Thoracic aorta (tissue), 2 donors: ENCODE data around the gene ANKRD11. TPM values are rescaled to one million over a fixed set of nuclear protein-coding genes. Genes with fewer than 3 reads are reported as not detected.

Experiments
- ATAC-seq: fragments of 150-250 bp; one replicate; pipeline ENCODE4 v1.8.0; 2017; ENCODE audit warnings: low read depth; ENCODE audit not compliant: insufficient number of reproducible peaks, low FRiP score
- DNase-seq: peaks from one replicate; pipeline ENCODE4 v3.0.0-alpha.2; 2020; ENCODE audit warnings: low spot score
- H3K27ac ChIP-seq, 2 donors: fragments of 200-600 bp; sonication (generic); 1 replicate in 1 of 2; 2 replicates in 1 of 2; pipeline ENCODE4 v1.5.1; 2016; ENCODE audit warnings: mild to moderate bottlenecking in 2 of 2, moderate library complexity in 2 of 2
- H3K27me3 ChIP-seq: fragments of 200-600 bp; sonication (generic); replicated peaks from 2 replicates; pipeline ENCODE4 v1.6.0; 2016; ENCODE audit warnings: mild to moderate bottlenecking; ENCODE audit not compliant: insufficient read depth
- H3K36me3 ChIP-seq: fragments of 200-600 bp; sonication (generic); one replicate; pipeline ENCODE4 v1.5.1; 2016
- H3K4me1 ChIP-seq, 2 donors: fragments of 200-600 bp; sonication (generic); 1 replicate in 1 of 2; 2 replicates in 1 of 2; pipeline versions ENCODE4 v1.5.1 to v1.6.0; 2016; ENCODE audit warnings: low read depth in 2 of 2, mild to moderate bottlenecking in 1 of 2; ENCODE audit not compliant: control insufficient read depth in 1 of 2
- H3K4me3 ChIP-seq: fragments of 200-600 bp; sonication (generic); 2 replicates; pipeline ENCODE4 v1.5.1; 2016; ENCODE audit warnings: mild to moderate bottlenecking
- H3K9me3 ChIP-seq: fragments of 200-600 bp; sonication (generic); 2 replicates; pipeline ENCODE4 v1.5.1; 2016
- total RNA-seq, 2 donors: library from RNA; depleted of rRNA; stranded (reverse); fragments of >200 nt; gene quantifications; one replicate each; pipeline versions ENCODE4 v1.1.0 to v1.2.3, GENCODE V29; 2016
- TF ChIP-seq, protein P1 (sequence below): fragments of 200-600 bp; sonication (generic); IDR thresholded peaks from one replicate; pipeline ENCODE4 v1.5.1; 2019; ENCODE audit warnings: antibody characterized with exemption

ANKRD11 gene
- total RNA-seq, 2 donors from 2014 or later = 125 to 129 TPM

DNA sequence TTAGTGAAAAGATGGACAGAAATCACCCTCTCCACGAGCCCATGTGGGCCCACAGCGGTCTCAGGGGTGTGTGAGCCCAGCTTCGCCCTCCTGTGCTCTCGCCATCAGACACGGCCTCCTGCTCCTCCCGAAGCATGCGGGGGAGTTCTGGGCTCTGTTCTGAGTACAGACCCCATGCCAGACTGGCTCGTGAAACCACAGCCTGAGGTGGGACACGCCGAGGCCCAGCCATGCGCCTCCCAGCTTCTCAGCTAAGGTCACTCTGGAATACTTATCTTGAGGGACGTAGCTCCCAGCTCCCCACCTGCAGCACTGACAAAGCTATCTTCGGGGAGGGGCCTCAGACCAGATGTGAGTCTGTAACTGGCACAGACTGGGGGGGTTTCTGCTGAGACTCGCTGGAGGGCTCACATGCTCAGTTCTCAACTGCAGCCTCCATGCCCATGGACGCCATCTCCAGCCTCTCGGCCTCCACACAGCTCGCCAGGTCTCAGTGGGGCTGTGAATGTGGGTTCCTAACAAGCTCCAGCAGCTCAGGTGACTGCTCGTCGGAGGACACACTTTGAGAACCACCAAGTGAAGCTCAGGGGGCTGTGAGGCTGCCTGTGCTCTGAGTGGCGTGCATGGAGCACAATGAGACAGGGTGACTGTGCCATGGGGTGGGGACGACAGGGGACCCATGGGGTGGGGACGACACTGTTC is 177.6 kb downstream of the ANKRD11 start:
- TF ChIP-seq, protein P1, sequence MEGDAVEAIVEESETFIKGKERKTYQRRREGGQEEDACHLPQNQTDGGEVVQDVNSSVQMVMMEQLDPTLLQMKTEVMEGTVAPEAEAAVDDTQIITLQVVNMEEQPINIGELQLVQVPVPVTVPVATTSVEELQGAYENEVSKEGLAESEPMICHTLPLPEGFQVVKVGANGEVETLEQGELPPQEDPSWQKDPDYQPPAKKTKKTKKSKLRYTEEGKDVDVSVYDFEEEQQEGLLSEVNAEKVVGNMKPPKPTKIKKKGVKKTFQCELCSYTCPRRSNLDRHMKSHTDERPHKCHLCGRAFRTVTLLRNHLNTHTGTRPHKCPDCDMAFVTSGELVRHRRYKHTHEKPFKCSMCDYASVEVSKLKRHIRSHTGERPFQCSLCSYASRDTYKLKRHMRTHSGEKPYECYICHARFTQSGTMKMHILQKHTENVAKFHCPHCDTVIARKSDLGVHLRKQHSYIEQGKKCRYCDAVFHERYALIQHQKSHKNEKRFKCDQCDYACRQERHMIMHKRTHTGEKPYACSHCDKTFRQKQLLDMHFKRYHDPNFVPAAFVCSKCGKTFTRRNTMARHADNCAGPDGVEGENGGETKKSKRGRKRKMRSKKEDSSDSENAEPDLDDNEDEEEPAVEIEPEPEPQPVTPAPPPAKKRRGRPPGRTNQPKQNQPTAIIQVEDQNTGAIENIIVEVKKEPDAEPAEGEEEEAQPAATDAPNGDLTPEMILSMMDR = no peak
- Histone ChIP-seq H3K9me3 (no peaks in the 10 kb centered on the region), H3K27me3 (no peaks in the 10 kb centered on the region), H3K4me3 (no peak overlapping the region), H3K4me1 (peaks cover 15 to 23% of the 10 kb centered on the region in 2 donors), H3K36me3 (peaks cover 23% of the 10 kb centered on the region), H3K27ac (no peak overlapping the region)
- DNase-seq = no peak
- no peak for ATAC-seq

DNA sequence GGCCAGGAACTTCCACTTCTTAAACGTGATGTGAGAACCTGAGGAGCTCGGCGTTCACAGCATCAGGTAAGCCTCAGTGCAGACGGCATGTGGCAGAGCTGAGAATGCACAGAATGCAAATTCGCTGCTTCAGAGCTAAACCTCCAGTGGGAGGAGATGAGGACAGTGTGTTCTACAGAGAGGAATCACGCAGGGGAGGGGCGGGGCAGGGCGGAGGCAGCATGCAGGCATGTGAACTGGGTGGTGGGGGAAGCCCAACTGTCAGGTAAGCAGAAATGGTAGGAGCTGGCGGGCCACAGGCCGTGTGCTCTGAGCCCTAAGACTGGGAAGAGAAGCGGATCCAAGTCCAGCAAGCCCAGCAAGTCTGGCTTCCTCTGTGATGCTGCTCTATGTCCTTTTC is 178.2 kb downstream of the ANKRD11 start:
- Histone ChIP-seq H3K36me3 (peaks cover 23% of the 10 kb centered on the region), H3K9me3 (no peaks in the 10 kb centered on the region), H3K27ac (no peak overlapping the region), H3K4me1 (peaks cover 12 to 19% of the 10 kb centered on the region in 2 donors), H3K27me3 (no peaks in the 10 kb centered on the region), H3K4me3 (no peak overlapping the region)
- TF ChIP-seq, protein P1 = no peak
- ATAC-seq (no peak), DNase-seq (no peak)

DNA sequence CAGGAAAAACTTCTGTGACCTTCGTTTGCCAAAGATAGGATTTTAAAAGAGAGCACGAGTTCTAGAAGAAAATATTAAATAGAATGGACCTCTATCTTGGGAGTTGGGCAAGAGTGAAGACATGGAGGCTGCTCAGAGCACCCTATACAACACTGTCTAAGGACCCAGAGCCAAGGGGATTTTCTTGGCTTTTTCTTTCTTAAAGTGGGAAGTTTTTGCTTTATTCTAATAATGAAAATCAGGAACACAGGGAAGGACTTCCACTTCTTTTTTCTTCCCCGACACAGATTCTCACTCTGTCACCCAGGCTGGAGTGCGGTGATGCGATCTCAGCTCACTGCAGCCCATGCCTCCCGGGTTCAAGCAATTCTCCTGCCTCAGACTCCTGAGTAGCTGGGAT is 178.7 kb downstream of the ANKRD11 start:
- Histone ChIP-seq H3K27ac (no peak overlapping the region), H3K36me3 (peaks cover 23% of the 10 kb centered on the region), H3K4me3 (no peak overlapping the region), H3K4me1 (peaks cover 6 to 13% of the 10 kb centered on the region in 2 donors), H3K9me3 (no peaks in the 10 kb centered on the region), H3K27me3 (no peaks in the 10 kb centered on the region)
- ATAC-seq (no peak), DNase-seq (no peak)
- TF ChIP-seq, protein P1 = no peak

DNA sequence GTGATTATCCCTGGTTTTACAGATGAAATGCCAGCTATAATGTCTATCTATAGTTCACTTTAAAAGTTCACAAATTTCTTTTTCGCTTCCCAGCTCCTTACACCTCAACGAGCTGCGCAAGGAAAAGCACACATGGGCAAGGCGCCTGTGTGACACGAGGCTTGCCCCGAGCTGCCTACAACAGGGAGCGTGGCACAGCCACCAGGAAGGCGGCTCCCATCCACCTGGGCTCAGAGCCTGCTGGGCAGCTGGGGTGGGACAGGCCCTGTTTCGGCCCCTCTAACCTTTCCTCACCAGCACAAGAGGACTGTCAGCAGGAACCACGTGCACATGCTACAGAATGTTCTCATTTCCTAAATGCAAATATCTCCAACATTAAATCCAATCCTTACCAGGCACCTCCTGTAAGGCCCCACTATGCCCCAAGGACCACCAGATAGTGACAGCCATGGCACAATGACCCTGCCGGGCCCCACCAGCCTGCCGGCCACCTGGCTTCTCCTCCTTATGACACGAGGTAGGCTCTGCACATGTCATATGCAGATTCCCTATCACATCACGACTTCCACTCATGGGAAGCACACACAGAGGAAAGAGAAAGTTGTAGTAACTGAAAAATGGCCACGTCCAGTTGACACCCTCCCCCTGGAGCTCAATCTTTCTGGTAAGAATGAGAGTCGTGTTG is 180.8 kb downstream of the ANKRD11 start:
- peaks cover 30% of the 10 kb centered on the region for H3K36me3 ChIP-seq
- no peak for ATAC-seq

More for the DNA sequence above, 180.8 kb downstream of the ANKRD11 start:
- Histone ChIP-seq H3K27ac (no peak overlapping the region), H3K4me3 (no peak overlapping the region), H3K4me1 (peaks cover 0 to 4% of the 10 kb centered on the region in 2 donors), H3K27me3 (no peaks in the 10 kb centered on the region), H3K9me3 (no peaks in the 10 kb centered on the region)
- TF ChIP-seq, protein P1 = no peak
- DNase-seq = no peak
